Endothelial cell of umbilical vein (primary cell): ENCODE results near the gene ZCCHC12. TPM values are rescaled to one million over a fixed set of nuclear protein-coding genes. Genes with fewer than 3 reads are reported as not detected.

ENCODE experiments used
- BruUV-seq: library from RNA; stranded (reverse); fragments of 400-500 nt; replicated peaks from 2 replicates; lab custom pipeline; 2021; lab: Mats Ljungman, UMichigan
- CTCF ChIA-PET: fragments of 300-600, 350-600 bp; sonication (Branson Sonifier 250); formaldehyde crosslinking; loops from one replicate; lab custom pipeline; 2021; ENCODE audit warnings: antibody characterized with exemption, inconsistent platforms; lab: Charles Lee
- POLR2A ChIA-PET: fragments of 300-600, 350-600 bp; sonication (Branson Sonifier 250); formaldehyde crosslinking; loops from one replicate; lab custom pipeline; 2021; ENCODE audit warnings: antibody characterized with exemption, inconsistent platforms; lab: Charles Lee
- DNase-seq: peaks from one replicate; pipeline ENCODE4 v3.0.0-alpha.2; 2011; ENCODE audit warnings: low read depth, low spot score
- FAIRE-seq: peaks from 2 replicates; lab custom pipeline; 2011; peaks lifted over from hg19 to GRCh38; lab: Jason Lieb, UNC
- H2AFZ ChIP-seq: 2 replicates; pipeline ENCODE4 v1.6.0; 2012; ENCODE audit warnings: low read depth, low read length, control low read depth, inconsistent platforms
- H3K27ac ChIP-seq: 2 replicates; pipeline ENCODE4 v1.5.1; 2011; ENCODE audit warnings: low read depth, mild to moderate bottlenecking, control low read depth, low read length, moderate library complexity; ENCODE audit not compliant: insufficient read depth
- H3K27me3 ChIP-seq, 2 experiments: 2 replicates each; pipeline versions ENCODE4 v1.6.0 to v1.6.1; 2011; ENCODE audit warnings: low read length in 2 of 2, mixed read lengths in 1 of 2; ENCODE audit not compliant: control insufficient read depth in 2 of 2, insufficient read depth in 2 of 2
- H3K36me3 ChIP-seq, 2 experiments: 2 replicates in 1 of 2; 3 replicates in 1 of 2; pipeline ENCODE4 v1.5.1; 2011; ENCODE audit warnings: low read length in 2 of 2, mild to moderate bottlenecking in 1 of 2, moderate library complexity in 1 of 2; ENCODE audit not compliant: control insufficient read depth in 2 of 2, insufficient read depth in 2 of 2; ENCODE audit errors: extremely low read depth in 1 of 2
- H3K4me1 ChIP-seq: 3 replicates; pipeline ENCODE4 v1.5.1; 2011; ENCODE audit warnings: mild to moderate bottlenecking, low read length; ENCODE audit not compliant: control insufficient read depth, insufficient read depth; ENCODE audit errors: extremely low read depth
- H3K4me2 ChIP-seq: 2 replicates; pipeline ENCODE4 v1.6.1; 2011; ENCODE audit warnings: low read length, control low read depth, mixed read lengths; ENCODE audit not compliant: insufficient read depth
- H3K4me3 ChIP-seq, 3 experiments: fragments of 200-600 bp in 1 of 3; sonication (generic), shearing (Covaris generic) in 1 of 3; replicated peaks in 1 of 3; 2 replicates each; pipeline ENCODE4 v1.5.1; 2011 to 2016; ENCODE audit warnings: control low read depth in 3 of 3, low read length in 3 of 3, mild to moderate bottlenecking in 2 of 3, inconsistent platforms in 1 of 3, low read depth in 1 of 3, moderate library complexity in 1 of 3; ENCODE audit not compliant: insufficient read depth in 1 of 3
- H3K79me2 ChIP-seq: 2 replicates; pipeline ENCODE4 v1.6.0; 2012; ENCODE audit warnings: low read length, inconsistent platforms; ENCODE audit not compliant: control insufficient read depth, insufficient read depth
- H3K9ac ChIP-seq: replicated peaks from 2 replicates; pipeline ENCODE3; 2011; ENCODE audit warnings: low read length, control low read depth; ENCODE audit not compliant: insufficient read depth; ENCODE audit errors: extremely low read depth
- H3K9me1 ChIP-seq: replicated peaks from 3 replicates; pipeline ENCODE4 v1.6.0; 2011; ENCODE audit warnings: mild to moderate bottlenecking, low read length; ENCODE audit not compliant: control insufficient read depth, insufficient read depth; ENCODE audit errors: extremely low read depth
- H3K9me3 ChIP-seq: replicated peaks from 2 replicates; pipeline ENCODE4 v1.5.1; 2012; ENCODE audit warnings: low read length, inconsistent platforms; ENCODE audit not compliant: control insufficient read depth, insufficient read depth
- H4K20me1 ChIP-seq: replicated peaks from 2 replicates; pipeline ENCODE3; 2011; ENCODE audit warnings: mild to moderate bottlenecking, low read length; ENCODE audit not compliant: control insufficient read depth, insufficient read depth; ENCODE audit errors: extremely low read depth
- EZH2 ChIP-seq: IDR thresholded peaks from 2 replicates; pipeline ENCODE4 v1.6.1; 2012; ENCODE audit warnings: borderline replicate concordance, low read depth, mild to moderate bottlenecking, moderate library complexity, low read length, inconsistent platforms; ENCODE audit not compliant: severe bottlenecking
- FOS ChIP-seq: IDR thresholded peaks from 2 replicates; pipeline ENCODE4 v1.6.1; 2011; ENCODE audit warnings: mild to moderate bottlenecking, low read length, moderate library complexity, borderline replicate concordance; ENCODE audit not compliant: insufficient read depth
- GATA2 ChIP-seq: IDR thresholded peaks from 2 replicates; pipeline ENCODE4 v1.7.0; 2011; ENCODE audit warnings: low read depth, mild to moderate bottlenecking, moderate library complexity, mixed read lengths, low read length; ENCODE audit not compliant: insufficient read length, insufficient read depth
- JUN ChIP-seq: IDR thresholded peaks from 2 replicates; pipeline ENCODE4 v1.6.1; 2011; ENCODE audit warnings: borderline replicate concordance, low read depth; ENCODE audit not compliant: insufficient read length, insufficient read depth
- MYC ChIP-seq: IDR thresholded peaks from one replicate; pipeline ENCODE4 v1.6.1; 2011; ENCODE audit warnings: mild to moderate bottlenecking, low read depth, low read length
- POLR2A ChIP-seq: IDR thresholded peaks from 2 replicates; pipeline ENCODE4 v1.6.1; 2012; ENCODE audit warnings: low read depth, mild to moderate bottlenecking, control low read depth, low read length
- POLR2AphosphoS5 ChIP-seq: IDR thresholded peaks from 2 replicates; pipeline ENCODE4 v1.6.1; 2012; ENCODE audit warnings: low read depth, mild to moderate bottlenecking, control low read depth, low read length, moderate library complexity; ENCODE audit not compliant: insufficient read depth
- dilution Hi-C: fragments of 300-500 bp; cut with MboI; formaldehyde crosslinking; loops from one replicate; pipeline ENCODE4 v1.15.0; 2019; ENCODE audit warnings: low sequenced_read_pairs; ENCODE audit not compliant: extremely low pct_ligation_motif_present
- intact Hi-C: fragments of 100-400 bp; cut with micrococcal nuclease; formaldehyde crosslinking; loops from one replicate; pipeline ENCODE4 v1.10.0; 2022
- polyA plus RNA-seq, 4 experiments: library from polyadenylated mRNA; depleted of rRNA in 3 of 4; stranded (reverse) in 3 of 4; unstranded in 1 of 4; fragments of >200 nt; gene quantifications; 2 replicates each; pipeline versions ENCODE4 v1.2.1 to v1.2.3, GENCODE V29; 2011 to 2012; ENCODE audit warnings: missing spikeins in 1 of 4
- total RNA-seq: library from RNA; stranded (reverse); gene quantifications from 2 replicates; pipeline ENCODE4 v1.2.3, GENCODE V29; 2021
- TF ChIP-seq, protein P1 (sequence below): IDR thresholded peaks from 2 replicates; pipeline ENCODE4 v1.6.1; 2011; ENCODE audit not compliant: insufficient read depth, insufficient read length
- TF ChIP-seq, protein P2 (sequence below), 2 donors: IDR thresholded peaks; 1 replicate in 1 of 2; 2 replicates in 1 of 2; pipeline ENCODE4 v1.5.1; 2011; ENCODE audit warnings: low read length in 2 of 2, mild to moderate bottlenecking in 2 of 2, moderate library complexity in 2 of 2, control low read depth in 1 of 2, inconsistent platforms in 1 of 2, low read depth in 1 of 2; ENCODE audit not compliant: insufficient read depth in 1 of 2; ENCODE audit errors: extremely low read depth in 1 of 2

The ZCCHC12 gene
- total and polyA plus RNA-seq, 2 donors (not counting 3 experiments of a cell fraction or from before 2014, with no cell fraction given) = 0.10 to 0.29 TPM

DNA sequence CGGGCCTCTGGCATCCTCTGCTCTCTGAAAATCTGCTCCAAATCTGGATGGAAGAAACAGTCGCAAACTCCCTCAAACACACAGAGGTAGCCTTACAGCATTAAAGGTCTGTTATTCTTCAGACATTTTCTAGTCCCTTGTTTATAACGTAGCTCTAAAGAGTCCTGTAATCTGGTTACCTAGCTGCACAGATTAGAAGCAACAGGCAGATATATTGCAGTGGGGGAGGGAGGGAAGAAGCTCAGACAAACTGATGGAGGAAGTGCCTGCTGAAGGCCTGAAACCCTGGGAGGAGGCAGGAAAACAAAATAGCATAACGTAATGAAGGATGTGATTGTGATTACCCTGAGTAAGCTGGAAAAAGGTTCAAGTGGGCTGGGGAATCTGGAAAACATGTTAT, 39.4 kb downstream of the ZCCHC12 start:
- TF ChIP-seq GATA2 (no peak), POLR2A (no peak), EZH2 (no peak), MYC (no peak), POLR2AphosphoS5 (no peak), FOS (no peak), JUN (no peak)
- TF ChIP-seq, protein P1, sequence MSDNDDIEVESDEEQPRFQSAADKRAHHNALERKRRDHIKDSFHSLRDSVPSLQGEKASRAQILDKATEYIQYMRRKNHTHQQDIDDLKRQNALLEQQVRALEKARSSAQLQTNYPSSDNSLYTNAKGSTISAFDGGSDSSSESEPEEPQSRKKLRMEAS = no peak
- TF ChIP-seq, protein P2, sequence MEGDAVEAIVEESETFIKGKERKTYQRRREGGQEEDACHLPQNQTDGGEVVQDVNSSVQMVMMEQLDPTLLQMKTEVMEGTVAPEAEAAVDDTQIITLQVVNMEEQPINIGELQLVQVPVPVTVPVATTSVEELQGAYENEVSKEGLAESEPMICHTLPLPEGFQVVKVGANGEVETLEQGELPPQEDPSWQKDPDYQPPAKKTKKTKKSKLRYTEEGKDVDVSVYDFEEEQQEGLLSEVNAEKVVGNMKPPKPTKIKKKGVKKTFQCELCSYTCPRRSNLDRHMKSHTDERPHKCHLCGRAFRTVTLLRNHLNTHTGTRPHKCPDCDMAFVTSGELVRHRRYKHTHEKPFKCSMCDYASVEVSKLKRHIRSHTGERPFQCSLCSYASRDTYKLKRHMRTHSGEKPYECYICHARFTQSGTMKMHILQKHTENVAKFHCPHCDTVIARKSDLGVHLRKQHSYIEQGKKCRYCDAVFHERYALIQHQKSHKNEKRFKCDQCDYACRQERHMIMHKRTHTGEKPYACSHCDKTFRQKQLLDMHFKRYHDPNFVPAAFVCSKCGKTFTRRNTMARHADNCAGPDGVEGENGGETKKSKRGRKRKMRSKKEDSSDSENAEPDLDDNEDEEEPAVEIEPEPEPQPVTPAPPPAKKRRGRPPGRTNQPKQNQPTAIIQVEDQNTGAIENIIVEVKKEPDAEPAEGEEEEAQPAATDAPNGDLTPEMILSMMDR (IDR thresholded peaks at IDR 0.05; ENCODE audit: extremely low read depth in 1 of 2, insufficient read depth in 1 of 2, low read depth in 1 of 2, low read length in 2 of 2) = no peak
- dilution Hi-C loops = no loop called here
- FAIRE-seq (no peak), DNase-seq (no peak)
- Histone ChIP-seq H3K27ac (no peak overlapping the region), H3K27me3 (no peaks in the 10 kb centered on the region), H3K4me2 (no peak overlapping the region), H3K4me1 (no peaks in the 10 kb centered on the region), H3K9me3 (no peaks in the 10 kb centered on the region), H3K36me3 (no peaks in the 10 kb centered on the region), H3K9ac (no peak overlapping the region), H4K20me1 (no peaks in the 10 kb centered on the region), H3K9me1 (no peaks in the 10 kb centered on the region), H2AFZ (no peak overlapping the region), H3K4me3 (no peak overlapping the region), H3K79me2 (no peaks in the 10 kb centered on the region)
- CTCF ChIA-PET = interaction anchor here (1.0 kb wide), 1 partner anchor 15 kb away, joined by 3 read pairs; no protein-coding TSS in a partner anchor
- no TSS peak for BruUV-seq
- POLR2A ChIA-PET = no interaction called here
- intact Hi-C loops = no loop called here
